ENCODE measurements around the gene YIPF5. TPM values are rescaled to one million over a fixed set of nuclear protein-coding genes. Genes with fewer than 3 reads are reported as not detected.
A peak's percentile ranks its signal among the peaks of the same experiment; 100 is the strongest.

The YIPF5 gene
- polyA plus RNA-seq, 1 donor (not counting 4 experiments of a cell fraction or from before 2014, with no cell fraction given), result 83.9 TPM

DNA sequence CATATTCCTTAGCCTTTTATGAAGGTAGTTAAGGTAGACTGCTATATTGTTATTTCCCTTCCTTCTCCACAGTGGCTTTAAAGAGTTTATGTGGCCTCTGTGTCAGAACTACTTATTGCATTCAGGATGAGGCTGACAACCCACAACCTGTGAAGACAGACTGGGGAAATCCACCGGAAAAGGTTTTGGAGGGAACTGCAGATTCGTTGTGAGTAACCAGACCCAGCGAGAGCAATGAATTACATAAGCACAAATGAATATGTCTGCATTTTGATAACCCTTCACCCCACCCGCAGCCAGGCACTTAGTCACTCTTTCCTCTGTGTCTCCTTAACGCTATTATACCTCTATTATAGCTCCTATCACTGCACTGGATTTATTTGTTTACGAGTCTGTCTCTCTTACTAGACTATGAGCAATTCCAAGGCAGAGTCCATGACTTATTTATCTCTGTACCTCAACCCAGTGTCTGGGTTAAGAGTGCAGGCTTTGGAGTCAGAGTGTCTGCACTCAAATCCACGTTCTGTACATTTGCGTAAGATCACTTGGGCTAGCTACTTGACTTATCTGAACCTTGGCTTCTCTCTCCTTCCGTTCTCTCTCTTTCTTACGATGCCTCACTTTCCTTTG lies 19.5 kb upstream of the YIPF5 start:
- Histone ChIP-seq H2AFZ (ENCODE audit: control insufficient read depth, low read length) (no peak overlapping the region), H3K79me2 (ENCODE audit: control insufficient read depth, insufficient read depth, low read length) (no peaks in the 10 kb centered on the region), H3K36me3 (ENCODE audit: control insufficient read depth in 2 of 2, extremely low read depth in 1 of 2, insufficient read depth in 2 of 2, low read length in 2 of 2) (no peaks in the 10 kb centered on the region), H3K4me1 (ENCODE audit: control insufficient read depth, extremely low read depth, insufficient read depth, low read length) (peaks cover 8% of the 10 kb centered on the region), H3K9me1 (ENCODE audit: control insufficient read depth, extremely low read depth, insufficient read depth, low read length) (no peaks in the 10 kb centered on the region), H3K27ac (ENCODE audit: control insufficient read depth, insufficient read depth, low read length) (no peak overlapping the region), H3K9me3 (ENCODE audit: control insufficient read depth, low read depth, low read length) (no peaks in the 10 kb centered on the region), H3K4me3 (ENCODE audit: control insufficient read depth in 2 of 3, extremely low read depth in 1 of 3, insufficient read depth in 2 of 3, low read depth in 1 of 3, low read length in 3 of 3) (no peak overlapping the region), H3K4me2 (ENCODE audit: control insufficient read depth, extremely low read depth, insufficient read depth, low read depth, low read length) (no peak overlapping the region), H4K20me1 (ENCODE audit: control insufficient read depth, extremely low read depth, insufficient read depth, low read length) (no peaks in the 10 kb centered on the region), H3K27me3 (ENCODE audit: control insufficient read depth, extremely low read depth, insufficient read depth, low read length) (no peaks in the 10 kb centered on the region), H3K9ac (ENCODE audit: control insufficient read depth, extremely low read depth, insufficient read depth, low read length) (no peak overlapping the region)
- FAIRE-seq (no peak), DNase-seq (ENCODE audit: low read depth, low spot score) (no peak)
- dilution Hi-C loops (cut with MboI; ENCODE audit: extremely low pct_ligation_motif_present, low sequenced_read_pairs), result no loop called here
- no peak for TF ChIP-seq EZH2 (IDR thresholded peaks at IDR 0.05; ENCODE audit: low read length)
- TF ChIP-seq, protein P1, sequence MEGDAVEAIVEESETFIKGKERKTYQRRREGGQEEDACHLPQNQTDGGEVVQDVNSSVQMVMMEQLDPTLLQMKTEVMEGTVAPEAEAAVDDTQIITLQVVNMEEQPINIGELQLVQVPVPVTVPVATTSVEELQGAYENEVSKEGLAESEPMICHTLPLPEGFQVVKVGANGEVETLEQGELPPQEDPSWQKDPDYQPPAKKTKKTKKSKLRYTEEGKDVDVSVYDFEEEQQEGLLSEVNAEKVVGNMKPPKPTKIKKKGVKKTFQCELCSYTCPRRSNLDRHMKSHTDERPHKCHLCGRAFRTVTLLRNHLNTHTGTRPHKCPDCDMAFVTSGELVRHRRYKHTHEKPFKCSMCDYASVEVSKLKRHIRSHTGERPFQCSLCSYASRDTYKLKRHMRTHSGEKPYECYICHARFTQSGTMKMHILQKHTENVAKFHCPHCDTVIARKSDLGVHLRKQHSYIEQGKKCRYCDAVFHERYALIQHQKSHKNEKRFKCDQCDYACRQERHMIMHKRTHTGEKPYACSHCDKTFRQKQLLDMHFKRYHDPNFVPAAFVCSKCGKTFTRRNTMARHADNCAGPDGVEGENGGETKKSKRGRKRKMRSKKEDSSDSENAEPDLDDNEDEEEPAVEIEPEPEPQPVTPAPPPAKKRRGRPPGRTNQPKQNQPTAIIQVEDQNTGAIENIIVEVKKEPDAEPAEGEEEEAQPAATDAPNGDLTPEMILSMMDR (optimal IDR thresholded peaks at IDR 0.05 in 1 of 3, IDR thresholded peaks at IDR 0.05 in 1 of 3, conservative IDR thresholded peaks at IDR 0.05 in 1 of 3; ENCODE audit: extremely low read depth in 1 of 3, insufficient read depth in 2 of 3, low read length in 3 of 3), result no peak

DNA sequence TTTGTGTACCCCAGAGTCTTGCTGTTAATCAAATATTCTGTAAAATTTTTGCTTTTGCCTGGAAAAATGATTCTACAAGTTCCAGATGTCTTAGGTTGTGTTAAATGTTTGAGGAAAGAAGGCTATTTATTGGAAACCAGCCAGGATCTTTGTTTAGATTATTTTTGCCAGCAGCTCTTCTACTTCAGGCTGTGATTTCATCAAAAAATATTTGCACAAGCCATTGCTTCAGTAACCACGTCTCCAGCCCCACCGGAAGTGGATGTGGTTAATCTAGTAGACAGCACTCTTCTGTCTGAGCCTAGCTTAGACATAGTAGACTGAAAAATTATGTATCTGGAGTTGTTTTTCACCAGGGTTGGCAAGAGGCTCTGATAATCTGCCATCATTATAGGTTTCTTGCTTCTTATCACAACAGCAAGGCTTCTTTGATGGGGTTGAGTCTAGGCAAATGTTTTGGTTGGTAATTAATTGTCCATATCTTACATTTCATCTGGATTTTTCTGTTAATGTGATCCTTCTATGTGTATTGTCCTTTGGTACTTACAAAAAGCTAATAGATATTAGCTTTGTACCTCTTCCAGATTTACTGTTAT lies 17.3 kb upstream of the YIPF5 start:
- Histone ChIP-seq H3K36me3 (ENCODE audit: control insufficient read depth in 2 of 2, extremely low read depth in 1 of 2, insufficient read depth in 2 of 2, low read length in 2 of 2) (no peaks in the 10 kb centered on the region), H3K27me3 (ENCODE audit: control insufficient read depth, extremely low read depth, insufficient read depth, low read length) (no peaks in the 10 kb centered on the region), H4K20me1 (ENCODE audit: control insufficient read depth, extremely low read depth, insufficient read depth, low read length) (no peaks in the 10 kb centered on the region), H3K4me1 (ENCODE audit: control insufficient read depth, extremely low read depth, insufficient read depth, low read length) (peaks cover 8% of the 10 kb centered on the region), H2AFZ (ENCODE audit: control insufficient read depth, low read length) (no peak overlapping the region), H3K4me2 (ENCODE audit: control insufficient read depth, extremely low read depth, insufficient read depth, low read depth, low read length) (no peak overlapping the region), H3K79me2 (ENCODE audit: control insufficient read depth, insufficient read depth, low read length) (no peaks in the 10 kb centered on the region), H3K9ac (ENCODE audit: control insufficient read depth, extremely low read depth, insufficient read depth, low read length) (no peak overlapping the region), H3K9me3 (ENCODE audit: control insufficient read depth, low read depth, low read length) (no peaks in the 10 kb centered on the region), H3K4me3 (ENCODE audit: control insufficient read depth in 2 of 3, extremely low read depth in 1 of 3, insufficient read depth in 2 of 3, low read depth in 1 of 3, low read length in 3 of 3) (no peak overlapping the region), H3K27ac (ENCODE audit: control insufficient read depth, insufficient read depth, low read length) (no peak overlapping the region), H3K9me1 (ENCODE audit: control insufficient read depth, extremely low read depth, insufficient read depth, low read length) (no peaks in the 10 kb centered on the region)
- dilution Hi-C loops (cut with MboI; ENCODE audit: extremely low pct_ligation_motif_present, low sequenced_read_pairs), result no loop called here
- no peak for TF ChIP-seq EZH2 (IDR thresholded peaks at IDR 0.05; ENCODE audit: low read length)
- TF ChIP-seq, protein P1 (optimal IDR thresholded peaks at IDR 0.05 in 1 of 3, IDR thresholded peaks at IDR 0.05 in 1 of 3, conservative IDR thresholded peaks at IDR 0.05 in 1 of 3; ENCODE audit: extremely low read depth in 1 of 3, insufficient read depth in 2 of 3, low read length in 3 of 3), result no peak
- DNase-seq (ENCODE audit: low read depth, low spot score), result no peak
- peak; percentile 71 for FAIRE-seq

Data from keratinocyte (primary cell).